GM18858 (cell line): ENCODE data around the gene CPLX1.
"Not testable (repeated sequence)": the region's sequence is repeated elsewhere in the genome, so short reads cannot be mapped to it uniquely, and the experiment has no call there.

Experiments
- ATAC-seq: cut with Tn5 transposase; IDR thresholded peaks from one replicate; pipeline ENCODE4 v1.9.1; 2021; ENCODE audit not compliant: unreplicated experiment

Gene CPLX1

DNA sequence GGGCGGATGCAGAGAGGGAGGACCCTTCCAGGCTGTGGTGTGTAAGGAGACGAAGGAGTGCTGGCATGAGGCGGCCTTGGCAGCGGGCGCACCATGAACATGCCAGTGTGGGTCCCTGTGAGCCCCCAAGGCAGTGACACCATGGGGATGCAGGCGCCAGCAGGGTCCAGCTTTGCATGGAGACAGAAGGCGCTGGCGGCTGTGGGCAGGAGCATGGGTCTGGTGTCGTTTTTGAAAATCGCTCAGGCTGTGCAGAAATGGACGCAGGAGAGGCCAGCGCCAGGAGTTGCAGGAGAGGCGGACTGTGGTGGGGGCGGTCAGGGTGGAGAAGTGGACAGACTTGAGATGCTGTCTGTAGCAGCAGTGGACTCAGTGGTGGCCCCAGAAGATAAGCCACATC, 64.2 kb downstream of the CPLX1 start:
- no peak for ATAC-seq

DNA sequence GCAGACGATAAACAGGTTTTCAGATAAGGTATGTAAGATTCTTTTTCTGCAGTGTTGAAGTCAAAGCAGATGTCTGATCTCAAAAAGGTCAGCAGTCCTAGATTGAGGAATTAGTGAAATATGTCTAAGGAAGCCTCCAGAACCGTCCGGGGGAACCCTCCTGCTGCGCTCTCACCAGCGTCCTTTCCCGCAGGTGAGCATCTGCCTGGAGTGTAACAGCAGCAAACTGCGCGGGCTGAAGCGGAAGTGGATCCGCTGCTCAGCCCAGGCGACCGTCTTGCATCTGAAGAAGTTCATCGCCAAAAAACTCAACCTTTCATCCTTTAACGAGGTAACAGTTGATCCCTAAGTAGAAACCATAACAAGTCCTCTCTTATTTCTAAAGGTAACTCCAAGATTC, 64.8 kb downstream of the CPLX1 start:
- ATAC-seq, result no peak

DNA sequence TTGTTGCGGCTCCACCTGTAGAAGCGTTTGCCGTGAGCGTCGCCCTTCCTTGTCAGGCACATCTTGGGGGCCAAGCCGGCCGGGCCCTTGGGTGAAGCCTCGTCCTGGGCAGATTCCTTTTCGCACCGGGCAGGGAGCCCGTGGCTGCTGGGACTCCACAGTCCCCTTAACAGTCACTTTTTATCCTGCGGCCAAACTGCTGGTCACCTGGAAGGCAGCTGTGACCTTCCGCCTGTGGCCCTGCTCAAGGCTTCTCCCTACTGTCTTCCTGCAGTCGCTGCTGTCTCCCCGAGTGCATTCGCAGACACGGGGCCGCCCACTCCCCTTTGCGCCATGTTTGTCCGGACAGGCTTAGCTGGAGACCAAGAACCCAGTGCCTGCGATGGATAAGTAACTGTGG, 65.3 kb downstream of the CPLX1 start:
- ATAC-seq, result no peak

- not testable (repeated sequence) for ATAC-seq
These were observed 66.1 kb downstream of the CPLX1 start for GRCh38 chr4:759810-760209.

GRCh38 chr4:757111-757510, 68.8 kb downstream of the CPLX1 start:
- ATAC-seq, result no peak

DNA sequence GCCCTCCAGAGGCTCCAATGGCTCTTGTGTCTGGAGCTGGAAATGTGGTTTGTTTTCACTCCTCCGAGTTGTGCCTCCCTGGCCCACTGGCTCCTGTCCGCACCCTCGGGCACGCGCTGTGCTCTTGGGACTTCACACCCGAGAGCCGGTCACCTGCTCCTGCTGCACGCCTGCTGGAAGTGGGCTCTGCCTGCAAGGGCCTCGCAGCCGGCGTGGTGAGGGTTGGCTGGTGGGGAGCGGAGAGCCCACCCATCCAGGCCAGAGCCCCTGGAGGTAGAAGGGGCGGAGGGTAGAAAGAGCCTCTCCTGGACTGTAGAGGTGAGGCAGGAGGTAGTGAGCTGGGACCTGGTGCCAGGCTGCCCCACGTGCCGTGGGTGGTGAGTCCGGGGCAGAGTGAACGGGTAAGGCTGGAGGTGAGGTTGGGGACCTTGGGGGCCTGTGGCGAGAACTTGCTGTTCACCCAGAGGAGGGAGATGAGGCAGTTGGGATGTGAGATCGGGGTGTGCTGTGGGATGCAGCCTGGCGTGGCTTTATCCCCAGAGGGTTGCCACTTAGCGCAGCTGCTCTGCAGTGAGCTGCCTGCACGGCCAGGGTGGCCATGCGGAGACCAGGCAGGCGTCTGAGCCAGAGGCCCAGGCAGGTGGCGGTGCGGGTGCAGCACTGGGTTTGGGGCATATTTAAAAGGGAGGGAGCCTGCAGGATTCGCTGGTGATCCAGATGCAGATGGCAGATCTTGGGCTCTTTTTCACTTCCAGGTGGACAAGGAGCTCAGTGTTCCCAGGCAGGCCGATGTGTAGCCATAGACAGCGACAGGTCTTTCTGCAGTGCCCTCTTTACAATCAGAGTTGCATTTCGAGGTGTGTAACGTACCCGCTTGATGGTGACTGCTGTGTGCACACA, 71.5 kb downstream of the CPLX1 start:
- ATAC-seq, result no peak

DNA sequence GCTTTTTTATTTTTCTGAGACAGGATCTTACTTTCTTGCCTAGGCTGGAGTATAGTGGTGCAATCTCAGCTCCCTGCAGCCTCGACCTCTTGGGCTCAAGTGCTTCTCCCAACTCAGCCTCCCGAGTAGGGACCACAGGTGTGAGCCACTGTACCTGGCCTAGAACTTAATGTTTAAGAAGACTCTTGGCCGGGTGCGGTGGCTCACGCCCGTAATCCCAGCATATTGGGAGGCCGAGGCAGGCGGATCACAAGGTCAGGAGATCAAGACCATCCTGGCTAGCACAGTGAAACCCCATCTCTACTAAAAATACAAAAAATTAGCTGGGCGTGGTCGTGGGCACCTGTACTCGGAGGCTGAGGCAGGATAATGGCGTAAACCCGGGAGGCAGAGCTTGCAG, 72.7 kb downstream of the CPLX1 start:
- not testable (repeated sequence) for ATAC-seq

DNA sequence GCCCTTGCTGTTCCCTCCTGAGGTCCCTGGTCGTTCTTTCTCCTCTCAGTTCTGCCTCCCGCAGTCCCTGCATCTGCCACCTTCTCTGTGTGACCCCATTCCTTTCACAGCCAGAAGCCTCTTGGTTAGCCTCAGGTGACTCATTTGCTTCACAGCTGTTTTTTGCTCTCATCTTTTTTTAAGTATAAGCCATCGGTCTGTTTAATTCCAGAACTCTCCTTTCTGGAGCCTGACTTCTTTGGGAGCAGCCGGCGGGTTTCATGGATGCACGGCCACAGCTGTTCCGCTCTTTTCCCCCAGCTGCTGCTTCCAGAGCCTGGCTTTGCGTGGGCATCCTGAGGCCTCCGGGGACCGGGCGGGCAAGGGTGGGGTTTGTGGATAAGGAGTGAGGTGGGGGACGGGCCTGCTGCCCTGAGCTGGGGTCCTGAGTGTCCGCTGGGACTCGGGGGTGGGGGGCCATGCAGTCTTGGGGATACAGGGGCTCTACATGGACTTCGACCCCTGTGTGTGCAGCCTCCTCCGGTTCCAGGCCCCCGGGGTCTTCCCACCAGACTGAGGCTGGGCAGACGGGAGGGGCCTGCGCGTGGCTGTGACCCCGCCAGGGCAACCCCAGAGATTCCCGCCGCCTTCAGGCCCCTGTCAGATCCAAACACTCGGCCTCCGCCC, 73.6 kb downstream of the CPLX1 start:
- no peak for ATAC-seq

DNA sequence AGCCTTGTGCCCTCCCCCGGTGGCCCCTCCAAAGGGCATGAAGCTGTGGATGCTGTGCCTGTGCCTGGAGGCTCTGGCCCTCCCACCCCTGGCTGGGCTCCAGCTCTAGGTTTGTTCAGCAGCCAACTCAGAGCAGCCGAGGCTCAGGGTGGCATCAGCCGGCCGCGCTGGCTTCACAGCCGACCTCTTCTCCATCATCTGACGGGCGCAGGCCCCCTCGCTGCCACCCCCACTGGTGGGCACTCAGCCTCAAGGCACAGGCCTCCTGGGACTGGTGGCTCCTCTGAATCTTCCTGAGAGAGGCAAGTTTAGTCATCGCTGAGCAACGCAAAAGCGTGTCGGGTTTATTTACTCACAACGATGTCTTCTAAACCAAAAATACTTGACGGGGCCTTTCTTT, 74.3 kb downstream of the CPLX1 start:
- ATAC-seq, result no peak

DNA sequence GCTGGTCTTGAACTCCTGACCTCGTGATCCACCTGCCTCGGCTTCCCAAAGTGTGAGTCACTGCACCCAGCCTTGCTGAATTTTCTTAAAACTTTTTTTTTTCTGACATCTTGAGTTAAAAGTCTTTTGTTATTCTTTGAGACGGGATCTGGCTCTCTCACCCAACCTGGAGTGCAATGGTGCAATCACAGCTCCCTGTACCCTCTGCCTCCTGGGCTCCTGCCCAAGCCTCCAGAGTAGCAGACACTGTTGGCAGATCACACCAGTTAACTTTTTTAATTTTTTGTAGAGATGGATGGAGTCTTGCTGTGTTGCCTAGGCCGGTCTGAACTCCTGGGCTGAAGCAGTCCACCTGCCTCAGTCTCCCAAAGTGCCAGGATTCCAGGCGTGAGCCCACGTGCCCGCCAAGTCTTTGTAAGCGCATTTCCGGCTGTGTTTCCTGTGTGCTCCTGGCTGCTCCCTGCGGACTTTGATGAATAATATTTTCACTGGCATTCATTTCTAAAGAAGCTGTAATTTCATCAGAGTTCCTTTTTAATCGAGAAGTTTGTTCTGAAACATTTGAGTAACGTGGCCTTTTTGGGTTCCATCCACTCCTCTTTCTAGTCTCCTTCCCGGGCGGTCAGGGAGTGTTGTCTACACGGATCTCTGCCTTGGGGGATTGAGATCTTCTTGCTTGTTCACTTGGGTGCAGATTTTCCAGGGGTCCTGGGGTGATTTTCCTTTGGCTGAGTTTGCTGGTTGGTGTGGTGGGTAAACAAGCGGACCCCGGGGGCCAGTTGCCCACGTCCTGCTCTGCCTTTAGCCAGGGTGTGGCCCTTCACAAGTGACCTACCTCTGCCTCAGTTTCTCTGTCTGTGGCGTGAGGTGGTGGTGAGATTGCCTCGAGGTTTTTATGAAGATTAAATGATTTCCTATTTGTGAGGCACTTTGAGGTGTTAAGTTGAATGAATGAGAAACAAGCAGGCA, 75.9 kb downstream of the CPLX1 start:
- ATAC-seq, result no peak

DNA sequence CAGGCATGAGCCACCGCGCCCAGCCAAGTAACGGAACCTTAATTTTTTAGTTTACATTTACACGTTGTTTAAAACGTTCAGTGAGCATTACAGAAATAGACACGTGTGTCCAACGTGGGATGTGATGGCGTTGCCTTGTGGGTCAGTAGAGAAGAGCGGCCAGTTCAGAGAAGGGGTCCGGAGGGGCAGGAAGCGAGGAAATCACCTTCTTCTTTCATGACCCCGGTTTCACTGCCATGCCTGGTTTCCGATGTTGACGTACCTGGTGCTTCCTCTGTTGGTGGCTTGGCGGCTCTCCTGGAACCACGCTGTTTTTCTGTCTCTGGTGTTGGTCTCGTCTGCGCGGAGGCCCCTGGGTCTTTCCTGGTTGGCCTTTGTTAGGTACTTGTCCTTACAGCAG, 77.5 kb downstream of the CPLX1 start:
- no peak for ATAC-seq

DNA sequence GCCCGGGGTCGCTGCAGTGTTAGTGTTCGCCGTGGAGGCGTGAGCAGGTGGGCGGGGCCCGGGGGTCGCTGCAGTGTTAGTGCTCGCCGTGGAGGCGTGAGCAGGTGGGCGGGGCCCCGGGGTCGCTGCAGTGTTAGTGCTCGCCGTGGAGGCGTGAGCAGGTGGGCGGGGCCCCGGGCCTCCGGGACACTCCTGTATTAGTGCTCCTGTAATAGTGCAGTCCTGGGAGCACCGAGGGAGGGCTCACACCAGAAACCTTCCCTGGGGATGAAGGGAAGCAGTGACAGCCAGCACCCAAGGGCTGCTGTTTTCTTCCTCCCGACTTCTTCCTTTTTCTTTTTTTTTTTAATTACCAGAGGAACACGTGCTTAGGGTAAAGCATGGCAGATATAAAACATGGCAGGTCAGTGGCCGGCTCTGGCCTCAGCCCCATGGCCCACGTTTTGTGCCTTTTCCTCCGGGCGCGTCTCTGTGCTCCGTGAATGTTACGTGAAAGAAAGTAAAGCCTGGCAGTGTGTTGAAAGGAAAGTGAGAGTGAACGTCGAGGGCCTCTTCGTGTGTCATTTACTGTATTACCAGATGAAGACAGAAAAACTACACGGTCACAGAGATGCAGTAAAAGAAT, 78.3 kb downstream of the CPLX1 start:
- no peak for ATAC-seq

DNA sequence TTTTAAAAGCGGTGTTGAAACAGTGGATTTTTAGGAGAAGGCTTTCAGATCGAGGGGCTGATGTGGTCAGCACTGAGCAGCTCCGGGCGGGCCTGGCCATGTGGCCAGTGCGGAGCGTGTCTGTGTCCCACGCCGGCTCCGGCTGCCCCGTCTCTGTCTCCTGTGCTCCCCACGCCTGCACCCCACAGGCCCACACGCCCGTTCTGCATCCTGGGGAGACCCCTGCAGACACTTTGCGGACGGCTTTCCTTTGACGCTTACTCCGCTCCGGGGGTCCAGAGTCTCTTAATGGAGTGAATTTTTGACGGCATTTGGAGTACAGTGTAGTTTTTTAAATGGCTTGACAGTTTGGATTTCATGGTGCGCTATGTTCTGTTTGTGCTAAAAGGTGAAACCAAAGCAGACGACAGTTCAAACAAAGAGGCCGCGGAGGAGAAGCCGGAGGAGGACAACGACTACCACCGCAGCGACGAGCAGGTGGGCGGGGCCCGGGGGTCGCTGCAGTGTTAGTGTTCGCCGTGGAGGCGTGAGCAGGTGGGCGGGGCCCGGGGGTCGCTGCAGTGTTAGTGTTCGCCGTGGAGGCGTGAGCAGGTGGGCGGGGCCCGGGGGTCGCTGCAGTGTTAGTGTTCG, 81.6 kb downstream of the CPLX1 start:
- no peak for ATAC-seq

DNA sequence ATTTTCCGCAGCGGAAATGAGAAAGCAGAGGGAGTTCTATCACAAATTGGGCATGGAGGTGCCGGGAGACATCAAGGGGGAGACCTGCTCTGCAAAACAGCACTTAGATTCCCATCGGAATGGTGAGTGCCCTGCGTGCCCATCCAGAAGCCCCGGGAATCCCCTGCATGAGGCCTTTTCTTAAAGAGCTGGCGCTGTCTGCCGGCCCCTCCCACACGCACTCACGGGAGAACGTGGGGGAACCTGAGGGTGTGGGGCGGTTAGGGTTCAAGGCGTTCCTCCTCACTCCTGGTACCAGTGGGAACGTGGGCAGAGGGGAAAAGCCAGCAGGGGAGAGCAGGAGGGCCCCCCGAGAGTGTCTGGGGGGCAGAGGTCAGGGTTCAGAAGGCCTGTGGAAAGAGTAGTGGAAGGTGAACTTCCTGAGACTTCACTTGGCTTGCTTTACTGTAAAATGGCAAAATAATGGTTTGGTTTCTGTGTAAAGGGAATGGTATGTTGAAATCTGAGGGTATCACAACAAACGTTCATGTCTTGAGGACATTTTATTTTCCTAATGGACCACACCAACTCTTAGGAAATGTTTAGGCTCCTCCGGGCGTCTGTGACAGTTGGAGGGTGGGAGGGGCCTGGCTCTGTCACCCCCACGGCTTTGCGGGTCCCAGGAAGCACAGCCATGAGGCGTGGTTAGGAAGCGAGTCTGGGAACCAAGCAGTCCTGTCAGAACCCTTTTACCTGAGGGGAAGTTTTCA, 82.3 kb downstream of the CPLX1 start:
- ATAC-seq, result no peak

- no peak for ATAC-seq
These were observed 83.1 kb downstream of the CPLX1 start for GRCh38 chr4:742742-743311.

DNA sequence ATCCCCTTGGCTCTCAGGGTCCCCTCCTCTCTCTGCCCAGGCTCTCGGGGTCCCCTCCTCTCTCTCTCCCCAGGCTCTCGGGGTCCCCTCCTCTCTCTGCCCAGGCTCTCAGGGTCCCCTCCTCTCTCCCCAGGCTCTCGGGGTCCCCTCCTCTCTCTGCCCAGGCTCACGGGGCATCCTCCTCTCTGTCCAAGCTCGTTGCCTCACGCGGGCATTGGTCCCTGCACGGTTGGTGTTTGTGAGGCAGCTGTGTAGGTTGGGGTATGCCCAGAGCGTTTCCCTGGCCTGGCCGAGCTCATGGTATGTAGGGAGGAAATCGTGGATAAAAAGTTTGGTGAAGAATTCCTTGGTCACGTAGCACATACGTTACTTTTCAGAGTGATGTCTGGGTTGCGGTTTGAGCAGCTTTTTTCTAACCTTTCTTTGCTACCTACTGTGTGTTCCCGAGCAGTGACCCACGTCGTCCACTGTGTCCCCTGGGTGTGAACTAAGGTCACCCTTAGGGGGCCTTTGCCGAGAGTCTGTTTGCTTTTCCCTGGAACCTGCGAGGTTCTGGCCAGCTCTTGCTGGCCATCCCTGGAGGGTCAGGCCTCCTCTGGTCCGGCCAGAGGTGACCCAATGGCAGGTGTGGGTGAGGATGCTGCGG, 83.7 kb downstream of the CPLX1 start:
- no peak for ATAC-seq

GRCh38 chr4:740656-741282, 85.2 kb downstream of the CPLX1 start:
- no peak for ATAC-seq

GRCh38 chr4:740011-740410, 85.9 kb downstream of the CPLX1 start:
- ATAC-seq, result no peak
